Activated T-helper 2 cell treated with anti-CD3 and anti-CD28 coated beads, Interferon-gamma antibody, Interleukin-2, Interleukin-4, amounts not matched to agents 10 μg/mL and 5 μg/mL and 100 μg/mL, durations not matched to agents 14 hours and 24 hours and 36 hours (primary cell): Measurements from ENCODE around the gene GLP2R. TPM values are rescaled to one million over a fixed set of nuclear protein-coding genes. Genes with fewer than 3 reads are reported as not detected.

ENCODE experiments used
- DNase-seq: peaks from one replicate; pipeline ENCODE4 v3.0.0; 2021; ENCODE audit warnings: low spot score
- H3K27ac Mint-ChIP-seq: one replicate; pipeline ENCODE4 v1.8.0; 2021; ENCODE audit warnings: mixed read lengths
- H3K27me3 Mint-ChIP-seq: one replicate; pipeline ENCODE4 v1.8.0; 2021; ENCODE audit warnings: low read depth, mixed read lengths
- H3K36me3 Mint-ChIP-seq: one replicate; pipeline ENCODE4 v1.8.0; 2021; ENCODE audit warnings: low read depth, mixed read lengths
- H3K4me1 Mint-ChIP-seq: one replicate; pipeline ENCODE4 v1.8.0; 2021; ENCODE audit warnings: low read depth, mixed read lengths
- H3K4me3 Mint-ChIP-seq: one replicate; pipeline ENCODE4 v1.8.0; 2021; ENCODE audit warnings: low read depth, mild to moderate bottlenecking, moderate library complexity, mixed read lengths
- H3K9me3 Mint-ChIP-seq: one replicate; pipeline ENCODE4 v1.8.0; 2021; ENCODE audit warnings: mixed read lengths
- intact Hi-C: fragments of 100-400 bp; cut with micrococcal nuclease; formaldehyde crosslinking; loops from one replicate; pipeline ENCODE4 v1.15.1; 2023
- total RNA-seq: library from RNA; stranded (reverse); gene quantifications from 2 replicates; pipeline ENCODE4 v1.2.3, GENCODE V29; 2022

Gene GLP2R
- total RNA-seq, 1 donor from 2014 or later: not detected

DNA sequence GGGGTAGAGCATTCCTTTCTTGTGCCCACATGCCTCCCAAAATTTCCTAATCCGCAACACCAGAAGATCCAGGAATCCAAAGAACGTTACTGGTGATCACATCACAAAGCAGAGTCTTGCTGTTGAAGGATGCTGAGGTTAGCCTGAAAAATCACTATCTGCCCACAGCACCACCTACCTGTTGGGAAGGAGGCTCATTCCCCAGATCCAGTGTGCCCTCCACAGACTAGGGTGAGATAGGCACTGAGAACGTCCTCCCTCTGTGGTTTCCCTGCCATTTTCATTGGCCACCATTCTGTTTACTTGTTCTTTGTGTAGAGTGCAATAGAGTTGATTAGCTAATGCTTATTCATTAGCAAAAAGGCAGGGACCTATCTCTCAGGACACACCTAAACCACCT, 49.0 kb downstream of the GLP2R start:
- Mint-ChIP-seq H3K36me3 (no peaks in the 10 kb centered on the region), H3K4me1 (no peaks in the 10 kb centered on the region), H3K27me3 (no peaks in the 10 kb centered on the region), H3K27ac (no peak overlapping the region), H3K9me3 (no peaks in the 10 kb centered on the region), H3K4me3 (no peak overlapping the region)
- intact Hi-C loops: no loop called here
- DNase-seq: no peak

- intact Hi-C loops: no loop called here
- Mint-ChIP-seq H3K27ac (no peak overlapping the region), H3K9me3 (no peaks in the 10 kb centered on the region), H3K36me3 (no peaks in the 10 kb centered on the region), H3K4me3 (no peak overlapping the region), H3K27me3 (no peaks in the 10 kb centered on the region), H3K4me1 (no peaks in the 10 kb centered on the region)
- DNase-seq: no peak
Measured at GRCh38 chr17:9875441-9875840, 49.7 kb downstream of the GLP2R start.

DNA sequence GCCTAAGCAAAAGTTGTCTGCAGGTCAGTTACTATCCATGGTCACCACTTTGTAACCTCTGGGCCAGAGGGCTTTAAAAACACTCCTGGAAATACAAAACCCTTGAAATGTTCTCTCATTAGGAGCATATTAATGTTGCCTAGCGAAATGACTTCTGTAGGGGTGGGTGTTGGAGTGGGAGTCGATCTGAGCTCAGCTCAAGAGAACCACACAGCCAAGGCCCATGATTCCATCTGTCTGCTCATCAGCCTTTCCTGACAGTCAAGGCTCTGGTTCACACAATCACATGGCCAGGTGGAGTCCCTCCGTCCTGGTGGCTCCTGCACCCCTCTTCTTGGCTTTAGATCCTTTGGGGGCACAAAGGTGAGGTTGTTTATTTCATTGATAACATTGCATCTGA, 52.6 kb downstream of the GLP2R start:
- no peak for DNase-seq
- H3K4me3 Mint-ChIP-seq: no peak overlapping the region
- no peaks in the 10 kb centered on the region for H3K36me3 Mint-ChIP-seq
- intact Hi-C loops: no loop called here
- H3K27me3 Mint-ChIP-seq: no peaks in the 10 kb centered on the region
- H3K27ac Mint-ChIP-seq: no peak overlapping the region
- H3K4me1 Mint-ChIP-seq: no peaks in the 10 kb centered on the region
- H3K9me3 Mint-ChIP-seq: peaks cover 15% of the 10 kb centered on the region

- intact Hi-C loops: no loop called here
- DNase-seq: no peak
- no peaks in the 10 kb centered on the region for H3K36me3 Mint-ChIP-seq
- H3K4me3 Mint-ChIP-seq: no peak overlapping the region
- H3K27ac Mint-ChIP-seq: no peak overlapping the region
- H3K4me1 Mint-ChIP-seq: no peaks in the 10 kb centered on the region
- peaks cover 21% of the 10 kb centered on the region for H3K9me3 Mint-ChIP-seq
- no peaks in the 10 kb centered on the region for H3K27me3 Mint-ChIP-seq
Measured at GRCh38 chr17:9878786-9879525, 53.2 kb downstream of the GLP2R start.

GRCh38 chr17:9880582-9880999, 54.9 kb downstream of the GLP2R start:
- H3K27me3 Mint-ChIP-seq: no peaks in the 10 kb centered on the region
- no peaks in the 10 kb centered on the region for H3K36me3 Mint-ChIP-seq
- intact Hi-C loops: no loop called here
- H3K4me1 Mint-ChIP-seq: no peaks in the 10 kb centered on the region
- no peak overlapping the region for H3K27ac Mint-ChIP-seq
- no peak for DNase-seq
- no peak overlapping the region for H3K4me3 Mint-ChIP-seq
- H3K9me3 Mint-ChIP-seq: peaks cover 27% of the 10 kb centered on the region

GRCh38 chr17:9883451-9883850, 57.7 kb downstream of the GLP2R start:
- no peaks in the 10 kb centered on the region for H3K36me3 Mint-ChIP-seq
- no peaks in the 10 kb centered on the region for H3K27me3 Mint-ChIP-seq
- H3K9me3 Mint-ChIP-seq: peaks cover 27% of the 10 kb centered on the region
- DNase-seq: no peak
- no peak overlapping the region for H3K4me3 Mint-ChIP-seq
- intact Hi-C loops: no loop called here
- no peak overlapping the region for H3K27ac Mint-ChIP-seq
- no peaks in the 10 kb centered on the region for H3K4me1 Mint-ChIP-seq

GRCh38 chr17:9886141-9886930, 60.6 kb downstream of the GLP2R start:
- no peak overlapping the region for H3K27ac Mint-ChIP-seq
- intact Hi-C loops: no loop called here

GRCh38 chr17:9887508-9887907, 61.8 kb downstream of the GLP2R start:
- DNase-seq: no peak
- Mint-ChIP-seq H3K27ac (no peak overlapping the region), H3K36me3 (no peaks in the 10 kb centered on the region), H3K4me1 (no peaks in the 10 kb centered on the region), H3K4me3 (no peak overlapping the region), H3K9me3 (peaks cover 18% of the 10 kb centered on the region), H3K27me3 (no peaks in the 10 kb centered on the region)
- intact Hi-C loops: no loop called here

More at GRCh38 chr17:9886141-9886930, 60.6 kb downstream of the GLP2R start:
- Mint-ChIP-seq H3K9me3 (peaks cover 27% of the 10 kb centered on the region), H3K4me3 (no peak overlapping the region), H3K27me3 (no peaks in the 10 kb centered on the region), H3K4me1 (no peaks in the 10 kb centered on the region), H3K36me3 (no peaks in the 10 kb centered on the region)
- no peak for DNase-seq

- H3K9me3 Mint-ChIP-seq: no peaks in the 10 kb centered on the region
- H3K27ac Mint-ChIP-seq: no peak overlapping the region
- no peak for DNase-seq
- H3K27me3 Mint-ChIP-seq: no peaks in the 10 kb centered on the region
- H3K4me3 Mint-ChIP-seq: no peak overlapping the region
- no peaks in the 10 kb centered on the region for H3K4me1 Mint-ChIP-seq
- no peaks in the 10 kb centered on the region for H3K36me3 Mint-ChIP-seq
- intact Hi-C loops: no loop called here
Measured at GRCh38 chr17:9890124-9890523, 64.4 kb downstream of the GLP2R start.

DNA sequence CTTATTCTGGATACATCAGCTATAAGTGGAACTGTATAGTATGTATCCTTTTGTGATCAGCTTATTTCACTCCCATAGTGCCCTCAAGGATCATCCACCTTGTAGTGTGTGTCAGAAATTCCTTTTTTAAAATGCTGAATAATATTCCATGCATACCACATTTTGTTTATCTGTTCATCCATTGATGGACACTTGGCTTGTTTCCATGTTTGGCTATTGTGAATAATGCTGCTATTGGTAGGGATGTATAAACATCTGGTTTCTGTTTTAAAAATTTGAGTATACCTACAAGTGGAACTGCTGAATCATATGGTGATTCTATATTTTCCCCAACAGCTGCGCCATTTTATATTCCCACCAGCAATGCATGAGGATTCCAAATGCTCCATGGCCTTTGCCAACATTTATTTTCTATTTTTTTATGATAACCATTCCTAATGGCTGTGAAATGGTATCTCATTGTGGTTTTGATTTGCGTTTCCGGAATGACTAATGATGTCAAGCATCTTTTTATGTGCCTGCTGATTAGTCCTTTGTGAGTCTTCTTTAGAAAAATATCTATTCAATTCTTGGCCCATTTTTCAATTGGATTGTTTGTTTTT, 67.8 kb downstream of the GLP2R start:
- H3K4me1 Mint-ChIP-seq: no peaks in the 10 kb centered on the region
- no peak overlapping the region for H3K27ac Mint-ChIP-seq
- no peaks in the 10 kb centered on the region for H3K36me3 Mint-ChIP-seq
- DNase-seq: no peak
- intact Hi-C loops: no loop called here
- H3K4me3 Mint-ChIP-seq: no peak overlapping the region
- no peaks in the 10 kb centered on the region for H3K9me3 Mint-ChIP-seq
- H3K27me3 Mint-ChIP-seq: no peaks in the 10 kb centered on the region

GRCh38 chr17:9894231-9894630, 68.5 kb downstream of the GLP2R start:
- no peak for DNase-seq
- Mint-ChIP-seq H3K4me3 (no peak overlapping the region), H3K36me3 (no peaks in the 10 kb centered on the region), H3K9me3 (no peaks in the 10 kb centered on the region), H3K27me3 (no peaks in the 10 kb centered on the region), H3K4me1 (no peaks in the 10 kb centered on the region), H3K27ac (no peak overlapping the region)
- intact Hi-C loops: no loop called here

DNA sequence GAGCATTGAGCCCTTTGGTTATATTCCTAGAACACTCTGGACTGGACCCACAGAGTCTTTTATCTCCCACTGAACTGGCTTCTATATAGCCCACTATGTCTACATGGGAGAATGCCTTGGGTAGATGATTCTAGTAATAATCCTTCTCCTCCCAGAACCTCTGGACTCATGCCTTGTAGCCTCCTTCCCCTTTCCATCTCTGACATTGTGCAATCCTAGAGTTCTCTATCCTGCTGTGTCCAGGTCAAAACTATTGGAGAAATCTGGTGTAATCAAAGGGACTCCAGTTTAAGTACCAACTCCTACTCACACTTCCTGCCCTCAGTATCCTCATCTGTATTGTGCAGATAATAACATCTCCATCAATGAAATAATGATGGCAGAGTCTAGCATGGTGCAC, 70.2 kb downstream of the GLP2R start:
- intact Hi-C loops: no loop called here
- Mint-ChIP-seq H3K9me3 (no peaks in the 10 kb centered on the region), H3K4me1 (no peaks in the 10 kb centered on the region), H3K27ac (no peak overlapping the region), H3K4me3 (no peak overlapping the region), H3K27me3 (no peaks in the 10 kb centered on the region), H3K36me3 (no peaks in the 10 kb centered on the region)
- DNase-seq: no peak

GRCh38 chr17:9897372-9897968, 71.7 kb downstream of the GLP2R start:
- Mint-ChIP-seq H3K27me3 (no peaks in the 10 kb centered on the region), H3K36me3 (no peaks in the 10 kb centered on the region), H3K4me1 (no peaks in the 10 kb centered on the region), H3K27ac (no peak overlapping the region), H3K4me3 (no peak overlapping the region), H3K9me3 (no peaks in the 10 kb centered on the region)
- intact Hi-C loops: no loop called here
- DNase-seq: no peak
